WTC11 (cell line): ENCODE measurements around the gene MX2. TPM values are rescaled to one million over a fixed set of nuclear protein-coding genes. Genes with fewer than 3 reads are reported as not detected.

Source experiments
- ATAC-seq: fragments of 200-7000 bp; cut with Tn5 transposase; 2 replicates; pipeline ENCODE4 v1.10.0; 2021; ENCODE audit warnings: mild to moderate bottlenecking, moderate library complexity
- CTCF ChIA-PET: fragments of 300-600 bp; sonication (Branson Sonifier 250); formaldehyde crosslinking; loops from one replicate; lab custom pipeline; 2021; ENCODE audit warnings: antibody characterized with exemption; lab: Charles Lee
- POLR2A ChIA-PET: fragments of 350-600 bp; sonication (Branson Sonifier 250); formaldehyde crosslinking; loops from one replicate; lab custom pipeline; 2021; ENCODE audit warnings: antibody characterized with exemption; lab: Charles Lee
- DNase-seq: peaks from one replicate; pipeline ENCODE4 v3.0.0; 2021; ENCODE audit warnings: low spot score
- H3K27ac Mint-ChIP-seq: 2 replicates; pipeline ENCODE4 v1.8.0; 2021; ENCODE audit warnings: mixed read lengths
- H3K27me3 Mint-ChIP-seq: 2 replicates; pipeline ENCODE4 v1.8.0; 2021; ENCODE audit warnings: low read depth, mild to moderate bottlenecking, moderate library complexity, mixed read lengths
- H3K36me3 Mint-ChIP-seq: 2 replicates; pipeline ENCODE4 v1.8.0; 2021; ENCODE audit warnings: mixed read lengths
- H3K4me1 Mint-ChIP-seq: 2 replicates; pipeline ENCODE4 v1.8.0; 2022; ENCODE audit warnings: mixed read lengths
- H3K4me3 Mint-ChIP-seq: 2 replicates; pipeline ENCODE4 v1.8.0; 2021; ENCODE audit warnings: mild to moderate bottlenecking, moderate library complexity, mixed read lengths
- H3K9me3 Mint-ChIP-seq: 2 replicates; pipeline ENCODE4 v1.8.0; 2021; ENCODE audit warnings: mixed read lengths
- EMX1 ChIP-seq: fragments of 250-450 bp; sonication (Bioruptor Pico); IDR thresholded peaks from 2 replicates; pipeline ENCODE4 v1.8.0; 2021; ENCODE audit warnings: mild to moderate bottlenecking
- ERG ChIP-seq: fragments of 250-450 bp; sonication (Bioruptor Pico); IDR thresholded peaks from 2 replicates; pipeline ENCODE4 v1.8.0; 2021; ENCODE audit warnings: mild to moderate bottlenecking
- NFE2L1 ChIP-seq: sonication (generic); formaldehyde crosslinking; IDR thresholded peaks from 2 replicates; pipeline ENCODE4 v1.8.1; 2023; ENCODE audit warnings: missing genetic modification reagents
- PRRX2 ChIP-seq: fragments of 250-450 bp; sonication (Bioruptor Pico); IDR thresholded peaks from 2 replicates; pipeline ENCODE4 v1.8.0; 2021; ENCODE audit warnings: mild to moderate bottlenecking
- TCF7 ChIP-seq: sonication (generic); formaldehyde crosslinking; IDR thresholded peaks from 2 replicates; pipeline ENCODE4 v1.8.0; 2022; ENCODE audit warnings: mild to moderate bottlenecking, low read depth, missing genetic modification reagents, moderate library complexity
- ZNF671 ChIP-seq: fragments of 250-450 bp; sonication (Bioruptor Pico); IDR thresholded peaks from 2 replicates; pipeline ENCODE4 v1.8.0; 2021; ENCODE audit warnings: mild to moderate bottlenecking
- total RNA-seq: library from RNA; stranded (reverse); gene quantifications from 3 replicates; pipeline ENCODE4 v1.2.3, GENCODE V29; 2021
- TF ChIP-seq, protein P1 (sequence below): sonication (generic); formaldehyde crosslinking; IDR thresholded peaks from 2 replicates; pipeline ENCODE4 v1.8.1; 2023; ENCODE audit warnings: mild to moderate bottlenecking, missing genetic modification reagents
- TF ChIP-seq, protein P2 (sequence below): sonication (generic); formaldehyde crosslinking; IDR thresholded peaks from 2 replicates; pipeline ENCODE4 v1.8.0; 2023; ENCODE audit warnings: missing genetic modification reagents, mild to moderate bottlenecking, borderline replicate concordance
- TF ChIP-seq, protein P3 (sequence below): sonication (generic); formaldehyde crosslinking; IDR thresholded peaks from 2 replicates; pipeline ENCODE4 v1.8.1; 2023; ENCODE audit warnings: mild to moderate bottlenecking, missing genetic modification reagents, moderate library complexity
- TF ChIP-seq, protein P4 (sequence below): sonication (generic); formaldehyde crosslinking; IDR thresholded peaks from 2 replicates; pipeline ENCODE4 v1.8.0; 2022; ENCODE audit warnings: mild to moderate bottlenecking, missing genetic modification reagents
- TF ChIP-seq, protein P5 (sequence below): fragments of 250-450 bp; sonication (Bioruptor Pico); conservative IDR thresholded peaks from 2 replicates; pipeline ENCODE4 v1.9.0; 2021; ENCODE audit warnings: mild to moderate bottlenecking

Gene MX2
- total RNA-seq, 1 experiment from 2014 or later: 2.6 TPM

DNA sequence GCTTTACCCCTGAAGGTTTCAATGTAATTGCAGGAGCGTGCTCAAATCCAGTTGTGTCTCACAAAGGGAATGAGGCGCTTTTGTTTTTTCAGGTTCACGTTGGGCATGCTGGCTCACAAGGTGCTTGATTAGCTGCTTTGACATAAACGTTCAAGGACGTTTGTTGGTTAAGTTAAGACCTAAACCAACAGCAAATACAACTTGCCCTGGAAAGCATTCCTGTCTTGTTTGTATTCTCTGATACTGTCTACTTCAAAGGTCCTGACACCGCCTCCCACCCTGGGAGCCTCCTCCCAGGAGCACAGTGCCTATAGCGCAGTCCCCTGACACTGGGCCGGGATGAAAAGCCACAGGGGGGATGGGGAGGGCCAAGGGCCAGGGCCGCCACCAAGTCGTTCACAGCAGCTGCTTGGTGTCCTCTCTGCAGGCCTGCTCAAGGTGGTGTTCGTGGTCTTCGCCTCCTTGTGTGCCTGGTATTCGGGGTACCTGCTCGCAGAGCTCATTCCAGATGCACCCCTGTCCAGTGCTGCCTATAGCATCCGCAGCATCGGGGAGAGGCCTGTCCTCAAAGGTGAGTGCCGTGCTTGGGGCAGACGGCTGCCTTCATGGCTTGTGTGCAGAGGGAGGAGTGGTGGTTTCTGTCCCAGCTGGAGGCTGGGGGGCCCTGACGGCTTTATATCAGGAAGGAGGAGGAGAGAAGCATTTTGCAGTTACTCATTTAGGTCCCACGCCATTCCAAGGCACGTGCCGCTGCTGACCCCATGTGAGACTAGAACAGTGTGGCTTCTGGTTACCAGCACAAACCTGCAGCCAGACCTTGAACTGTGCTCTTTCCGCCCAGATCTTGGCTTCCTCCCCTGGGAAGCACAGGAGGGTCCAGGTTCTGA, 39.1 kb upstream of the MX2 start (continued):
- TF ChIP-seq EMX1 (no peak), ERG (no peak)

DNA sequence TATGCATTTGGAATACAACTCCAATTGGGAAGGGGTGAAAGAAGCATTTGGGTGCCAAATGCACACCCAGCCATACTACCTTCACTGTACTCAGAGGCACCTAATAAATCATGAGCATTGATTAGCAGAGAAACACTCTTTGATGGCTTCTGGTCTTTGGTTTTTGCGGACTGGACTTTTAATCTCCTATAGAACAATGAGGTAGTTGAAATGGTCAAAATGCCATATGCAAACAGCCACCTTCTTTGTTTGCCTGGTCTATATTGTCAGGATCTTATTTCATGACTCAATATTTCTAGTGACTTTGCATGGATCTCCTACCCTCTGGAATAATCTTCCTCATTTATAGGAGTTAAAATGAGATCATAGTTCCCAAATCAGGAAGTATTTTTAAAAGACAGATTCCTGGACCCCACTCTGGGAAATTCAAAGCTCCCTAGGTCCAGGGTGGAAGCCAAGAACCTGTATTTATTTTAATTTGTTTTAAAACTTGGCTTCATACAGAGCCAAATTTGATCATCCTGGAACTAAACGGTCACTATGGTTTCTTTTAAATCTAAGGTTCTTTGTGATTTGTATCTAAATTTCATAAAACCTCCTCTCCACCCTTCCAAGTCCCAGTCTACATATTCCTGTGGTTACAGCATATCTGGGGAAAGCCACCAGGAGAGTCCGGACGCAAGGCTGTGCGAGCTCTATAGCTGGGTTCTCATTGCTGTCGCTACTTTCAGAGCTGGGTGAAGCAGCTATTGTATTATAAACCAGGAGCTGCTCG, 36.5 kb upstream of the MX2 start:
- no peak for ATAC-seq
- H3K27me3 Mint-ChIP-seq: peaks cover 3% of the 10 kb centered on the region; the same call in 1 of the 2 replicates
- ChIA-PET POLR2A (no interaction called here), CTCF (interaction anchor here (1.0 to 1.9 kb wide), 2 partner anchors 42 to 44 kb away, joined by 4 to 6 read pairs; no protein-coding TSS in a partner anchor)
- H3K4me3 Mint-ChIP-seq: no peak overlapping the region
- TF ChIP-seq, protein P1, sequence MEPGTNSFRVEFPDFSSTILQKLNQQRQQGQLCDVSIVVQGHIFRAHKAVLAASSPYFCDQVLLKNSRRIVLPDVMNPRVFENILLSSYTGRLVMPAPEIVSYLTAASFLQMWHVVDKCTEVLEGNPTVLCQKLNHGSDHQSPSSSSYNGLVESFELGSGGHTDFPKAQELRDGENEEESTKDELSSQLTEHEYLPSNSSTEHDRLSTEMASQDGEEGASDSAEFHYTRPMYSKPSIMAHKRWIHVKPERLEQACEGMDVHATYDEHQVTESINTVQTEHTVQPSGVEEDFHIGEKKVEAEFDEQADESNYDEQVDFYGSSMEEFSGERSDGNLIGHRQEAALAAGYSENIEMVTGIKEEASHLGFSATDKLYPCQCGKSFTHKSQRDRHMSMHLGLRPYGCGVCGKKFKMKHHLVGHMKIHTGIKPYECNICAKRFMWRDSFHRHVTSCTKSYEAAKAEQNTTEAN (CRISPR knock-in tag): no peak
- TF ChIP-seq PRRX2 (CRISPR knock-in tag) (no peak), TCF7 (CRISPR knock-in tag) (no peak), ZNF671 (CRISPR knock-in tag) (no peak), NFE2L1 (no peak)
- TF ChIP-seq, protein P2, sequence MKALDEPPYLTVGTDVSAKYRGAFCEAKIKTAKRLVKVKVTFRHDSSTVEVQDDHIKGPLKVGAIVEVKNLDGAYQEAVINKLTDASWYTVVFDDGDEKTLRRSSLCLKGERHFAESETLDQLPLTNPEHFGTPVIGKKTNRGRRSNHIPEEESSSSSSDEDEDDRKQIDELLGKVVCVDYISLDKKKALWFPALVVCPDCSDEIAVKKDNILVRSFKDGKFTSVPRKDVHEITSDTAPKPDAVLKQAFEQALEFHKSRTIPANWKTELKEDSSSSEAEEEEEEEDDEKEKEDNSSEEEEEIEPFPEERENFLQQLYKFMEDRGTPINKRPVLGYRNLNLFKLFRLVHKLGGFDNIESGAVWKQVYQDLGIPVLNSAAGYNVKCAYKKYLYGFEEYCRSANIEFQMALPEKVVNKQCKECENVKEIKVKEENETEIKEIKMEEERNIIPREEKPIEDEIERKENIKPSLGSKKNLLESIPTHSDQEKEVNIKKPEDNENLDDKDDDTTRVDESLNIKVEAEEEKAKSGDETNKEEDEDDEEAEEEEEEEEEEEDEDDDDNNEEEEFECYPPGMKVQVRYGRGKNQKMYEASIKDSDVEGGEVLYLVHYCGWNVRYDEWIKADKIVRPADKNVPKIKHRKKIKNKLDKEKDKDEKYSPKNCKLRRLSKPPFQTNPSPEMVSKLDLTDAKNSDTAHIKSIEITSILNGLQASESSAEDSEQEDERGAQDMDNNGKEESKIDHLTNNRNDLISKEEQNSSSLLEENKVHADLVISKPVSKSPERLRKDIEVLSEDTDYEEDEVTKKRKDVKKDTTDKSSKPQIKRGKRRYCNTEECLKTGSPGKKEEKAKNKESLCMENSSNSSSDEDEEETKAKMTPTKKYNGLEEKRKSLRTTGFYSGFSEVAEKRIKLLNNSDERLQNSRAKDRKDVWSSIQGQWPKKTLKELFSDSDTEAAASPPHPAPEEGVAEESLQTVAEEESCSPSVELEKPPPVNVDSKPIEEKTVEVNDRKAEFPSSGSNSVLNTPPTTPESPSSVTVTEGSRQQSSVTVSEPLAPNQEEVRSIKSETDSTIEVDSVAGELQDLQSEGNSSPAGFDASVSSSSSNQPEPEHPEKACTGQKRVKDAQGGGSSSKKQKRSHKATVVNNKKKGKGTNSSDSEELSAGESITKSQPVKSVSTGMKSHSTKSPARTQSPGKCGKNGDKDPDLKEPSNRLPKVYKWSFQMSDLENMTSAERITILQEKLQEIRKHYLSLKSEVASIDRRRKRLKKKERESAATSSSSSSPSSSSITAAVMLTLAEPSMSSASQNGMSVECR (CRISPR knock-in tag): no peak
- TF ChIP-seq, protein P3, sequence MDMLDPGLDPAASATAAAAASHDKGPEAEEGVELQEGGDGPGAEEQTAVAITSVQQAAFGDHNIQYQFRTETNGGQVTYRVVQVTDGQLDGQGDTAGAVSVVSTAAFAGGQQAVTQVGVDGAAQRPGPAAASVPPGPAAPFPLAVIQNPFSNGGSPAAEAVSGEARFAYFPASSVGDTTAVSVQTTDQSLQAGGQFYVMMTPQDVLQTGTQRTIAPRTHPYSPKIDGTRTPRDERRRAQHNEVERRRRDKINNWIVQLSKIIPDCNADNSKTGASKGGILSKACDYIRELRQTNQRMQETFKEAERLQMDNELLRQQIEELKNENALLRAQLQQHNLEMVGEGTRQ (CRISPR knock-in tag): no peak
- TF ChIP-seq, protein P4, sequence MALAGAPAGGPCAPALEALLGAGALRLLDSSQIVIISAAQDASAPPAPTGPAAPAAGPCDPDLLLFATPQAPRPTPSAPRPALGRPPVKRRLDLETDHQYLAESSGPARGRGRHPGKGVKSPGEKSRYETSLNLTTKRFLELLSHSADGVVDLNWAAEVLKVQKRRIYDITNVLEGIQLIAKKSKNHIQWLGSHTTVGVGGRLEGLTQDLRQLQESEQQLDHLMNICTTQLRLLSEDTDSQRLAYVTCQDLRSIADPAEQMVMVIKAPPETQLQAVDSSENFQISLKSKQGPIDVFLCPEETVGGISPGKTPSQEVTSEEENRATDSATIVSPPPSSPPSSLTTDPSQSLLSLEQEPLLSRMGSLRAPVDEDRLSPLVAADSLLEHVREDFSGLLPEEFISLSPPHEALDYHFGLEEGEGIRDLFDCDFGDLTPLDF: no peak
- TF ChIP-seq, protein P5, sequence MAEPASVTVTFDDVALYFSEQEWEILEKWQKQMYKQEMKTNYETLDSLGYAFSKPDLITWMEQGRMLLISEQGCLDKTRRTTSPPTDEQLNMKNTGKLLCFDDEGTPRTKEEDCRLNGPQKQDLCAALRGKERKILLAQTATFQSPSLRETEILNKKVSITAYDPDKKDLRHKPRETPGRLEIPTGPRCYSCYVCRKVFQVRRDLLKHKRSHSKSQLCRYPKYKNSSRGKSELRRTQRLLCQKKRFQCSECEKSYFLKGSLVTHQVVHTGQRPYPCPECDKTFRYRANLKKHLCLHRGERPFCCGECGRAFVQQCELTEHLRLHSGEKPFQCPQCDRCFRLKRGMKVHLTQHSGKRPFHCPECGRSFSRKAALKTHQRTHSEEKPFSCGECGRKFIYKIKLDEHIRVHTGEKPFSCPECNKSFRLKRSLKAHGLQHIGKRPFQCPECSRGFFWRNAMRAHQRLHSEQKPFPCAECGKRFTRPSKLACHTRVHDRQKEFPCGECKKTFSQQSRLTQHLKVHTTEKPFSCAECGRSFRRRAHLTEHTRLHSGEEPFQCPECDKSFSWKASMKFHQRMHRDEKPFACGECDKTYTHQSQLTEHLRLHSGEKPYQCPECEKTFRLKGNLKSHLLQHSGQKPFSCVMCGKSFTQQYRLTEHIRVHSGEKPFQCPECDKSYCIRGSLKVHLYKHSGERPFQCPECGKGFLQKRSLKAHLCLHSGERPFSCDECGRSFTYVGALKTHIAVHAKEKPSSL (CRISPR knock-in tag): no peak
- DNase-seq: no peak
- no peaks in the 10 kb centered on the region for H3K36me3 Mint-ChIP-seq
- no peak overlapping the region for H3K27ac Mint-ChIP-seq
- H3K9me3 Mint-ChIP-seq: no peaks in the 10 kb centered on the region
- H3K4me1 Mint-ChIP-seq: peaks cover 24% of the 10 kb centered on the region
